Suprapubic skin (tissue), 3 donors: ENCODE results near the gene STAT6.

Experiments used
- EP300 ChIP-seq: sonication (generic); formaldehyde crosslinking; IDR thresholded peaks from one replicate; pipeline ENCODE4 v1.6.1; 2017; ENCODE audit warnings: antibody characterized with exemption
- TF ChIP-seq, protein P1 (sequence below), 2 donors: fragments of 200-600 bp in 1 of 2; fragments of 450-650 bp in 1 of 2; sonication (generic) in 1 of 2; IDR thresholded peaks; one replicate each; pipeline ENCODE4 v1.5.1; 2016 to 2019; ENCODE audit warnings: antibody characterized with exemption in 2 of 2, mild to moderate bottlenecking in 1 of 2, moderate library complexity in 1 of 2

DNA sequence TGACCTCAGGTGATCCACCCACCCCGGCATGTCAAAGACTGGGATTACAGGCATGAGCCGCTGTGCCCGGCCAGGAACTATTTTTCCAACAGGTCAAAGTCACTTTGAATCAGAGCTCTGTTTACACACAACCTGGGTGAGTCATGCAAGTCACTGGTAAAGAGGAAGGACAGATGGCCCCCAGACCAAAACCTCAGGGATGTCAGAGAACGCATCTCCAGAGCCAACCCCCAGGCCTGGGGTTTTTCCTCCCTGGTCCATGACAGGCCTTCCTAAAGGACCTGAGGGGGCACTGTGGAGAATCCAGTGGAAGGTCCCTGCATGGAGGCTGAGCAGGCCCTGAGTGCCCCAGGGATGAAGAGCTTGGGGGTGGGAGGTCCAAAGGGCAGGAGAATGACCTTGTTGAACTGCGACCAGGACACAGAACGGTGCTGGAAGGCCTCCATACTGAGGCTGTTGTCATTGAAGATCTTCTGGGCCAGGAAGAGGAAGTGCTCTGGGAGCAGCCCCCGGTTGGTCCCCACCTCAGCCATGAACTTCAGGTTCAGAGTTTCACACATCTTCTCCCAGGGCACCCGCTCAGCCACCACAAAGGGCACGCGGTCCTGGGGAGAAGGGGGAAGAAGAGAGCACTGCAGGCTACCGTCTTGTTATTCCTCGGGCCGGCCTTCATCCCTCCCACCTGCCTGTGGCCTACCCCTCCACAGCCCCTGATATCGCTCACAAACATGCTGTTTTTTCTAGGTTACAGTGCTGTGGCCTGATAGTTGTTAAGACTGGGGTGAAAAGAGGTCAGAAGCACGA, 9.1 kb downstream of the STAT6 start:
- TF ChIP-seq, protein P1, sequence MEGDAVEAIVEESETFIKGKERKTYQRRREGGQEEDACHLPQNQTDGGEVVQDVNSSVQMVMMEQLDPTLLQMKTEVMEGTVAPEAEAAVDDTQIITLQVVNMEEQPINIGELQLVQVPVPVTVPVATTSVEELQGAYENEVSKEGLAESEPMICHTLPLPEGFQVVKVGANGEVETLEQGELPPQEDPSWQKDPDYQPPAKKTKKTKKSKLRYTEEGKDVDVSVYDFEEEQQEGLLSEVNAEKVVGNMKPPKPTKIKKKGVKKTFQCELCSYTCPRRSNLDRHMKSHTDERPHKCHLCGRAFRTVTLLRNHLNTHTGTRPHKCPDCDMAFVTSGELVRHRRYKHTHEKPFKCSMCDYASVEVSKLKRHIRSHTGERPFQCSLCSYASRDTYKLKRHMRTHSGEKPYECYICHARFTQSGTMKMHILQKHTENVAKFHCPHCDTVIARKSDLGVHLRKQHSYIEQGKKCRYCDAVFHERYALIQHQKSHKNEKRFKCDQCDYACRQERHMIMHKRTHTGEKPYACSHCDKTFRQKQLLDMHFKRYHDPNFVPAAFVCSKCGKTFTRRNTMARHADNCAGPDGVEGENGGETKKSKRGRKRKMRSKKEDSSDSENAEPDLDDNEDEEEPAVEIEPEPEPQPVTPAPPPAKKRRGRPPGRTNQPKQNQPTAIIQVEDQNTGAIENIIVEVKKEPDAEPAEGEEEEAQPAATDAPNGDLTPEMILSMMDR (IDR thresholded peaks at IDR 0.05): no peak
- TF ChIP-seq EP300: no peak
